Right cardiac atrium (tissue), 5 donors: Measurements from ENCODE around the gene APOL6. TPM values are rescaled to one million over a fixed set of nuclear protein-coding genes. Genes with fewer than 3 reads are reported as not detected.
"Not testable (repeated sequence)": the region's sequence is repeated elsewhere in the genome, so short reads cannot be mapped to it uniquely, and the experiment has no call there.

Experiments used
- ATAC-seq, 2 donors: fragments of 200-7000 bp; cut with Tn5 transposase; one replicate each; pipeline versions ENCODE4 v1.8.0 to v1.9.1; 2020; ENCODE audit warnings: moderate library complexity in 2 of 2, mild to moderate bottlenecking in 1 of 2
- DNase-seq, 3 donors: peaks; one replicate each; pipeline ENCODE4 v3.0.0-alpha.2; 2020
- H3K27ac ChIP-seq: one replicate; pipeline ENCODE4 v1.5.1; 2013; ENCODE audit warnings: mild to moderate bottlenecking, low read length, control low read depth, moderate library complexity
- H3K27me3 ChIP-seq: one replicate; pipeline ENCODE4 v1.6.1; 2013; ENCODE audit not compliant: control insufficient read depth, insufficient read depth
- H3K4me1 ChIP-seq: one replicate; pipeline ENCODE4 v1.6.1; 2013; ENCODE audit warnings: low read length; ENCODE audit not compliant: control insufficient read depth, insufficient read depth
- H3K4me3 ChIP-seq: one replicate; pipeline ENCODE4 v1.5.1; 2013; ENCODE audit warnings: low read length, control low read depth
- H3K9me3 ChIP-seq: one replicate; pipeline ENCODE4 v1.6.1; 2013; ENCODE audit warnings: low read length; ENCODE audit not compliant: control insufficient read depth
- WGBS: extraction: QIAGEN DNeasy Blood & Tissue Kit; methylation state at CpG from one replicate; pipeline ENCODE4 v1.1.7; 2013; 5-methylcytosine and 5-hydroxymethylcytosine counted together
- intact Hi-C, 4 donors: fragments of 100-400 bp; cut with DNase I; formaldehyde crosslinking; loops; one replicate each; pipeline versions ENCODE4 v1.11.0 to v1.14.0; 2022 to 2023
- polyA plus RNA-seq: library from polyadenylated mRNA; stranded (reverse); fragments of 200-250 nt; gene quantifications from one replicate; pipeline ENCODE4 v1.2.3, GENCODE V29; 2013
- total RNA-seq, 4 donors: library from RNA; stranded (reverse); fragmentation: NEBNext Ultra II Directional; extraction: Animal tissue kit (Norgen Biotek cat#: 25700); gene quantifications; one replicate each; pipeline ENCODE4 v1.2.1, GENCODE V29; 2021
- donor health status: healthy with polysubstance abuse.
- donor health status: DM: no; HTN: yes; CAD: no.
- donor health status: DM: no; HTN: no; CAD: no.
- donor health status: DM: no; HTN: yes; CAD: no; lungs with severe emphysema.
- donor health status: DM: yes; HTN: yes; CAD: no.

APOL6 gene
- total and polyA plus RNA-seq, 5 donors = 4.2 to 13.3 (median 8.5) TPM

DNA sequence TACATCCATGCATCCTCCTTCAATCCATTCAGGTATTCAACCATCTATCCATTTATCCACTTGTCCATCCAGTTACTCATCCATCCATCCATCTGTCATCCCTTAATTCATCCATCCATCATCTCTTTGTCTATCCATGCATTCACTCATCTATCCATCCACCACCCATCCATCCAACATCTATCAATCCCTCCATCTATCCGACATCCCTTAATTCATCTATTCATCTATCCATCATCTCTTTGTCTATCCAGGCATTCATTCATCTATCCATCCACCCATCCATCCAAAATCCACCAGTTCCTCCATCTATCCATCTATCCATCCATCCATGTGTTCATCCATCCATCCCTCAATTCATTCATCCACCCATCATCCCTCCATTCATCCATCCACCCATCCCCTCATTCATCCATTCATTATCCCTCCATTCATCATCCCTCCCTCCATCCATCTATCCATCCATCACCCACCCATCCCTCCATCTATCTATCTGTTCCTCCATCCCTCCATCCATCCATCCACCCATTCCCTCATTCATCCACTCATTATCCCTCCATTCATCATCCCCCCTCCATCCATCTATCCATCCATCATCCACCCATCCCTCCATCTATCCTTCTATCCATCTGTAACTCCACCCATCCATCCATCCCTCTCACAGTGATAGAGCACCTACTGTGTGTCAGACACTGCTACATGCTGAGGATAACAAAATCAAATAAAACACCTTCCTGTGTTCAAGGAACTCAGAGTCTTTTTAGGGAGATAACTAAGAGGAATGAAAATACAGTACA lies 29.6 kb upstream of the APOL6 start:
- Histone ChIP-seq H3K4me1 (peaks cover 8% of the 10 kb centered on the region), H3K27ac (no peak overlapping the region), H3K4me3 (no peak overlapping the region), H3K9me3 (no peaks in the 10 kb centered on the region), H3K27me3 (no peaks in the 10 kb centered on the region)
- ATAC-seq (no peak), DNase-seq (no peak)
- WGBS = 100% methylated on average over 1 of the region's 1 CpG
- intact Hi-C loops = no loop called here

DNA sequence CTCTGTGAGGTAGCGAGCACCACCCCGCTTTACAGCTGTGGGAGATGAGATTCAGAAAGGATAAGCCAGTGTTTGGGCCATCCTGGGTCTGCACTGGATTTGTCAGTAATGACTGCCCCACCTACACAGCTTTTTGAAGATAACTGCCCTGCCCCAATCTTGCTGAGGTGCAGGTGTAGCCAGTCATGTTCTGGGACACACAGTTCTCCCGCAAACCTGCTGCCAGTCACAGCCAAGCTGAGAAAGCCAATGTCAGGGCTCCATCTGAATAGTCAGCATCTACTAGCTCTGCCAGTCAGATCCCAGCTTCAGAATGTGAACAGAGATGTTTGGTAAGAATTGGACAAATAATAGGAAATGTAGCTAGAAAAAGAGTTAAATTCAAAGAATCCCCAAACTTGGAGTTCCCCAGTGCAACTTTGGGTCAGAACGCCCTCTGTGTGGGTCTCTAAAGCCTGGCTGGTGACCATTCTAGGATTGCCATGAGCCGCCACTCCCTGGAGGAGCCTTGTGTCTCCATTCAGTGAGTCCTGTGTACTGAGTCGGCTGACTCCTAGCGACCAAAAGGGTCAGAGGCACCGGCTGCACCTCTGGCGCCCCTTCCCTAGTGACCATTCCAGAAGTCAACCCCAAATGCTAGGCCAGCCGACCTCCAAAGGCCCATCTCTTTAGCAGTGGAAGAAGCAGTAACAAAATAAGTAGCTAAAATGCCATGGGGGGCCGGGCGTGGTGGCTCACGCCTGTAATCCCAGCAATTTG lies 28.7 kb upstream of the APOL6 start:
- WGBS = 89% methylated on average over 13 of the region's 13 CpGs
- H3K9me3 ChIP-seq = no peaks in the 10 kb centered on the region
- no peaks in the 10 kb centered on the region for H3K27me3 ChIP-seq
- ATAC-seq (no peak), DNase-seq (no peak)
- no peak overlapping the region for H3K27ac ChIP-seq
- intact Hi-C loops = loop anchor here in 1 of 4 donors (10.0 kb wide), 1 partner anchor 185 kb away; no protein-coding TSS in a partner anchor
- H3K4me1 ChIP-seq = peaks cover 8% of the 10 kb centered on the region
- H3K4me3 ChIP-seq = no peak overlapping the region

DNA sequence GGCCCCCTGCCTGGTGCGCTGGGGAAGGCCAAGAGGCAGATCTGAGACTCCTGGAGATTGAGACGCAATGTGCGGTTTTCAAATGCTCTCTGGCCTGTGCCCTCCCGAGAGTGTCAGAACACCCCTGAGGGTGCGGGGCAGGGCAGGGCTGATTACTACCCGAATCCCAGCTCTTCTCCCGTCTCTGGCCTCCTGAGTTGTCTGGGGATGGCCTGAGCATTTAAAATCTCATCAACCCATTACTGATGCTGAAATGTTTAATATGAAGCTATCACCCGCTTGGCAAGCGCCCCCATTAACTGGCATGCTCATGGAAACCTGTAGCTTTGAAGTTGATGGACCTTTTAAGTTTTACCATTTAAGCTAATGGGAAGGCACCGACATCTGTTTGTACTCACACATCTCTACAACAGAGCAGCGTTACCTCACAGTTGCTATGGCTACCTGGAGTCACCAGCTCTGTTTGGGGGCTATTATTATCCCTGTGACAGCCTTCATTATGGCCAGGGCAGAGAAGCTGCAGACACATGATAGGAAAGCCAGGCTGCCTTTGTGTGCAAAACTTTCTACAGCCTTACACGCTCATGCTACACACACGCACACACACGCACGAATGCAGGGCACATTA lies 27.5 kb upstream of the APOL6 start:
- WGBS = 59% methylated on average over 15 of the region's 15 CpGs
- Histone ChIP-seq H3K27me3 (no peaks in the 10 kb centered on the region), H3K27ac (peak overlapping the region; percentile 94), H3K4me3 (no peak overlapping the region), H3K9me3 (no peaks in the 10 kb centered on the region), H3K4me1 (peaks cover 8% of the 10 kb centered on the region)
- peak in 2 of 3 donors; percentile 32 to 38 for DNase-seq
- intact Hi-C loops = loop anchor here in 1 of 4 donors (10.0 kb wide), 1 partner anchor 186 kb away; no protein-coding TSS in a partner anchor
- ATAC-seq = peak; percentile 66 to 67

DNA sequence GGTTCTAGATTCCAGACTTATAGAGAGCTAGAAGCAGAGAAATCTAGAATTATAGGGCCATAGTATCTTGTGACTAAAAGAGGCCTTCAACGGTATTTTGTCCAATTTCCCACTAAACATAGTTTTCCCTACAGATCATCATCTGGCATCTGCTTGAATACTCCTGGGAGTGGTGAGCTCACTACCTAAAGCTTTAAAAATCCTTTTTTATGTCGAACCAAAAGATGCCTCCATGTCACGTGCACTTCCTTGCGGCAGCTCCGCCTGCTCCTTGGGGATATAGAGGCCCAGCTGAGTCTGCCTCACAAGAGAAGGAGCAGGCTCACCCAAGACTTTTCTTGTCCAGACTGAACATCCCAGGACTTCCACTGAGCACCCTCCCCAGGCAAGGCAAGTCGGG lies 26.8 kb upstream of the APOL6 start:
- Histone ChIP-seq H3K9me3 (no peaks in the 10 kb centered on the region), H3K27ac (peak overlapping the region; percentile 90), H3K4me1 (peaks cover 8% of the 10 kb centered on the region), H3K27me3 (no peaks in the 10 kb centered on the region), H3K4me3 (no peak overlapping the region)
- ATAC-seq (no peak), DNase-seq (no peak)
- 64% methylated on average over 6 of the region's 6 CpGs for WGBS
- intact Hi-C loops = loop anchor here in 1 of 4 donors (10.0 kb wide), 1 partner anchor 187 kb away; no protein-coding TSS in a partner anchor

DNA sequence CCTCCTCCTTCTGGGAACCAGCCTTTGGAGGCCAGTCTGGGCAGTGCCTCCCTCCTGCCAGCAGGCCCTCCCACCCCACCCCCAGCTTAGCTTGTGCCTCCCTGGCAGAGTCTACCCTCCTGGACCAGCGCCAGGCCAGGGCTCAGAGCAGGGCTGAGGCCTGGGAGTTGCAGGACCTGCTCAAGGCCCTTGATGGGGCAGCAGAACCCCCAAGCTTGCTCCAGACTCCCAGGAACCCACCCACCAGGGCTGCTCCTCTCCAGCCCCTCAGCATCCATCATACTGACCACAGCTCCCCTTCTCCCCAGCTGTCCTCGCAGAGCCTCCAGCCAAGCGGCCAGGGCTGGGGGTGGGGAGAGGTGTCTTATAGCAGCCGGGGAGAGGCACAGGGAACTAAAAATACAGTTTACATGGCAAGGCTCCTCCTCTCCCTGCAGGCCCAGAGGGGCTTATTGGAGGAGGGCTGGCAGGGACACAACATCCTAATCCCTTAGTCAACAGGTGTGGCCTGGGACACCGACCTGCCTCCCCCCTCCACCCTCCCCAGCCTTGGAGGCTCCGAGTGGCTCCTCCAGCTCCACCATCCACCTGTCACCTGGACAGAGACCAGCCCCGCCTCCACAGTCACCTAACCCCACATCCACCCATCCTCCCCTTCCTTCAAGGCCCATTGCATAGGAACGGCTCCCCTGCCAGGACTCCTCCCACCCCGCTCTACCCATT lies 25.9 kb upstream of the APOL6 start:
- no peaks in the 10 kb centered on the region for H3K9me3 ChIP-seq
- 58% methylated on average over 9 of the region's 9 CpGs for WGBS
- no peaks in the 10 kb centered on the region for H3K27me3 ChIP-seq
- peak overlapping the region; percentile 90 for H3K27ac ChIP-seq
- DNase-seq (peak; percentile 59 to 86 (median 80)), ATAC-seq (peak; percentile 47 to 56)
- H3K4me3 ChIP-seq = no peak overlapping the region
- intact Hi-C loops = loop anchor here in 1 of 4 donors (10.0 kb wide), 1 partner anchor 188 kb away; no protein-coding TSS in a partner anchor
- H3K4me1 ChIP-seq = peaks cover 8% of the 10 kb centered on the region

DNA sequence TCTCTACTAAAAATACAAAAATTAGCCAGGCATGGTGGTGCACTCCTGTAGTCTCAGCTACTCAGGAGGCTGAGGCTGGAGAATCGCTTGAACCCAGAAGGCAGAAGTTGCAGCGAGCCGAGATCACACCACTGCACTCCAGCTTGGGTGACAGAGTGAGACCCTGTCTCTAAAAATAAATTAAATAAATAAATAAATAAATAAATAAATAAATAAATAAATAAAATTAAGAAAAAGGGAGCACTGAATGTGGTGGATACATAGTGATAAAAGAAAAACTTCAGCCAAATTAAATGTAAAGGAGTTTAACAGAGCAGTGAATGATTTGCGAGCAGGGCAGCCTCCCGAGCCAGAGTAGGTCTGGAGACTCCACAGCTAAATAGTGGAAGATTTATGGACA lies 24.4 kb upstream of the APOL6 start:
- not testable (repeated sequence) for H3K4me3 ChIP-seq, H3K4me1 ChIP-seq, H3K27me3 ChIP-seq, DNase-seq, H3K9me3 ChIP-seq, ATAC-seq, H3K27ac ChIP-seq
- WGBS = 94% methylated on average over 5 of the region's 5 CpGs
- intact Hi-C loops = loop anchor here in 2 of 4 donors (2.0 to 10.0 kb wide), 2 partner anchors 41 to 189 kb away; no protein-coding TSS in a partner anchor

DNA sequence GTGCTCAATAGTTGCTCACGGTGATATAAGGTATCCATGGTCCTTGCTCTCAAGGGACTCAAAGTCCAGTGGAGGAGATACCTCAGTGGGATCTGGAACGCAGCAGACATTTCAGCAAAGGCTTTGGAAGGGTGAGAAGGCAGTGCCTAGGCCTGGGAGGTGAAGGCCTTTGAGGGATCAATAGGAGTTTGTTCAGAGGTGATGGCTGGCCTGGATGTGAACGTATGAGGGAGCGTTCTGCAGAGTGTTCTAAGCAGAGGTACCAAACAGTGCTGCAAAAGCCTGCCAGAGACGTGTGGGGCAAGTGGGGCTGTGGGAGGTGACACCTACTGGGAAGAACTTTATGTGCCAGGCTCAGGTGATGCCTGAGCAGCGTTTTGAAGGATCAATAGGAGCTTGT lies 23.7 kb upstream of the APOL6 start:
- Histone ChIP-seq H3K4me1 (peaks cover 8% of the 10 kb centered on the region), H3K27me3 (no peaks in the 10 kb centered on the region), H3K9me3 (no peaks in the 10 kb centered on the region), H3K27ac (no peak overlapping the region), H3K4me3 (no peak overlapping the region)
- no peak for DNase-seq
- intact Hi-C loops = loop anchor here in 2 of 4 donors (2.0 to 10.0 kb wide), 2 partner anchors 42 to 190 kb away; no protein-coding TSS in a partner anchor
- 92% methylated on average over 6 of the region's 6 CpGs for WGBS
- no peak for ATAC-seq

DNA sequence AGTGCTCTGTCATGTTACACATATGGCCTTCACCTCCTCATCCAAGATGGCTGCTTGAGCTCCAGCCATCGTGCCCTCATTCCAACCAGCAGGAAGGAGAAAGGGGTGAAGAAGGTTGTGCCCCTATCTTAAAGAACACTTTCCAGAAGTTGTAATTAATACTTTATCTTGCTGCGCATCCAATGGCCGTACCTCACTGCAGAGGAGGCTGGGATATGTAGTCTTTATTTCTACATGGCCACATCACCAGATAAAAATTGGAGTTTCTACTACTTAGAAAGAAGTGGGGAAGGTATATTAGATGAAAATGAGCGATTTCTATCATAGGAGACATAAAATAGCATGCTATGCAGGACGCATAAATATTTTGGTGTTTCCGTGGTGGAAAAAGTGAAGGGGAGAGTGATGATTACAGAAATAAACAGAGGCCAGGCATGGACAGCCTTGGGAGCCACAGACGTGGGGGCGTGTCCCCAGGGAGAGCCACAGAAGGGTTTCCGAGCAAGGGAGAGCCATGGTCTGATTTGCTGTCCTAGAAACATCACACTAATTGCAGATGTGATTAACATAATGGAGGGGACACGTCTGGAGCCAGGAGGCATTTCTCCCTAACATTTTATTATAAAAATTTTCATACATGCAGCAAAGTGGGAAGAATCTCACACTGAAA lies 22.3 kb upstream of the APOL6 start:
- H3K9me3 ChIP-seq = no peaks in the 10 kb centered on the region
- ATAC-seq (no peak), DNase-seq (peak in 1 of 3 donors; percentile 38)
- H3K4me1 ChIP-seq = peaks cover 8% of the 10 kb centered on the region
- H3K27ac ChIP-seq = no peak overlapping the region
- intact Hi-C loops = loop anchor here in 3 of 4 donors (2.0 to 10.0 kb wide), 5 partner anchors 43 to 496 kb away; no protein-coding TSS in a partner anchor
- H3K27me3 ChIP-seq = no peaks in the 10 kb centered on the region
- H3K4me3 ChIP-seq = no peak overlapping the region
- WGBS = 61% methylated on average over 10 of the region's 10 CpGs

DNA sequence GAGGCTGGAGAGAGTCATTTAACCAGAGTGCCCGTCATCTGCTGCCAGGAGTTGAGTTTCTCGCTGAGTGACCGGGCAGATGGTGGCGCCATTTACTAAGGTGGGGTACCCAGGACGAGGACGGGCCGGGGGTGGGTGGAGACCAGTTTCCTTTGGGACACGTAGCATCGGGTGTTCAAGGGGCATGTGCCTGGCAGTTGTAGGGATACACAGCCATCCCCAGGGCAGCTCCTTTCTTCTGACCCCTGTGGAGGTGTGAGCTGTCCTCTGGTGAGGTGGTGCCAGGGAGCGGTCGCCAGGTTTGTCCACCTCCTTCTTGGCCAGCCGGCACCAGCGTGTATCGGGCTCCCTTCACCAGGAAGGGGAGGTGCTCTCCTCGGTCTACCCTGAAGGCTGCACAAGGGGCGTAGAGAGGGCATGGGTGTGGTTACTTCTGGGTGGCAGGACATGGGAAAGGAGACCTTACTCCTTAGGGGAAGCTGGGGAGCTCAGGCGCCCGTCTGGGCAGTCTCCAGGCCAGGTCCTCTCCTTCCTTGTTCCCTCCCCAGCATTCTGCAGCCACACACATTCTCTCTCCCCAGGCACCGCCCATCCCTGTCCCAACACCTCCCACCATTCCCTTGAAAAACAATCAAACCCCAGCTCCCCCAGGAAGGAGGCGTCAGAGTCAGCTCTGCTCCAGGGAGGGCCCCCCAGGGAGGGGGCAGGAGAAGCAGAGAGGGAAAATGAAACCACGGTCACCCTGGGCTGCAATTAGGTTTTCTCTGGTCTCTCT lies 20.8 kb upstream of the APOL6 start:
- intact Hi-C loops = loop anchor here in 2 of 4 donors (5.0 to 10.0 kb wide), 4 partner anchors 115 to 495 kb away; no protein-coding TSS in a partner anchor
- Histone ChIP-seq H3K27me3 (no peaks in the 10 kb centered on the region), H3K9me3 (no peaks in the 10 kb centered on the region), H3K27ac (peak overlapping the region; percentile 55), H3K4me1 (peaks cover 6% of the 10 kb centered on the region), H3K4me3 (peak overlapping the region; percentile 49)
- ATAC-seq (peak; percentile 82 to 86), DNase-seq (peak; percentile 78 to 93 (median 88))
- 2% methylated on average over 21 of the region's 21 CpGs for WGBS
